ENCODE measurements around the gene IL18RAP.

DNA sequence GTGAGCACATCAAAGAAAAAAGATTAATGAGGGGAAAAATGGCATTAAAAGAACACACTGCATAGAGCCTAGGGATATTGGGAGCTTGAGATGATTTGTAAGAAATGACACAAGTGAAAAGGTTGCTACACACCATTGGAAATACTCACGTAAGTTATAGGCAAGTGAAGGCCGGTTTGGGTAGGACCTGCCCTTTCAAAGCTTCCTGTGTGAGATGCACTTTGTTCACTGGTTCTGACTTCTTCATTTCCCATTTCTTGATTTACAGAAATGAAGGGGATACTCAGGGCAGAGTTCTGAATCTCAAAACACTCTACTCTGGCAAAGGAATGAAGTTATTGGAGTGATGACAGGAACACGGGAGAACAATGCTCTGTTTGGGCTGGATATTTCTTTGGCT lies at the start of gene IL18RAP:
- TF ChIP-seq, protein P1, sequence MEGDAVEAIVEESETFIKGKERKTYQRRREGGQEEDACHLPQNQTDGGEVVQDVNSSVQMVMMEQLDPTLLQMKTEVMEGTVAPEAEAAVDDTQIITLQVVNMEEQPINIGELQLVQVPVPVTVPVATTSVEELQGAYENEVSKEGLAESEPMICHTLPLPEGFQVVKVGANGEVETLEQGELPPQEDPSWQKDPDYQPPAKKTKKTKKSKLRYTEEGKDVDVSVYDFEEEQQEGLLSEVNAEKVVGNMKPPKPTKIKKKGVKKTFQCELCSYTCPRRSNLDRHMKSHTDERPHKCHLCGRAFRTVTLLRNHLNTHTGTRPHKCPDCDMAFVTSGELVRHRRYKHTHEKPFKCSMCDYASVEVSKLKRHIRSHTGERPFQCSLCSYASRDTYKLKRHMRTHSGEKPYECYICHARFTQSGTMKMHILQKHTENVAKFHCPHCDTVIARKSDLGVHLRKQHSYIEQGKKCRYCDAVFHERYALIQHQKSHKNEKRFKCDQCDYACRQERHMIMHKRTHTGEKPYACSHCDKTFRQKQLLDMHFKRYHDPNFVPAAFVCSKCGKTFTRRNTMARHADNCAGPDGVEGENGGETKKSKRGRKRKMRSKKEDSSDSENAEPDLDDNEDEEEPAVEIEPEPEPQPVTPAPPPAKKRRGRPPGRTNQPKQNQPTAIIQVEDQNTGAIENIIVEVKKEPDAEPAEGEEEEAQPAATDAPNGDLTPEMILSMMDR (IDR thresholded peaks at IDR 0.05): no peak
- TF ChIP-seq POLR2AphosphoS5 (IDR thresholded peaks at IDR 0.05): no peak
- no peak for TF ChIP-seq POLR2A (IDR thresholded peaks at IDR 0.05)
- TF ChIP-seq EP300 (IDR thresholded peaks at IDR 0.05): no peak

Measured in sigmoid colon (tissue), 4 donors.